HCT116 (cell line): Measurements from ENCODE around the gene HSP90AA1. TPM values are rescaled to one million over a fixed set of nuclear protein-coding genes. Genes with fewer than 3 reads are reported as not detected.

Experiments used
- ATAC-seq: fragments of 200-7000 bp; cut with Tn5 transposase; 2 replicates; pipeline ENCODE4 v1.9.1; 2020; ENCODE audit warnings: mild to moderate bottlenecking, moderate library complexity
- BruUV-seq: library from RNA; stranded (reverse); fragments of 400-500 nt; replicated peaks from 2 replicates; lab custom pipeline; 2021; lab: Mats Ljungman, UMichigan
- CTCF ChIA-PET: fragments of 300-600 bp; sonication (Branson Sonifier 250); formaldehyde crosslinking; loops from one replicate; lab custom pipeline; 2021; ENCODE audit warnings: antibody characterized with exemption; lab: Charles Lee
- POLR2A ChIA-PET: fragments of 300-600, 350-600 bp; sonication (Branson Sonifier 250); formaldehyde crosslinking; loops from one replicate; lab custom pipeline; 2021; ENCODE audit warnings: antibody characterized with exemption; lab: Charles Lee
- RAD21 ChIA-PET, 2 experiments: fragments of 300-600 bp; sonication (Branson Sonifier 250); formaldehyde crosslinking; loops; one replicate each; lab custom pipeline; 2023; ENCODE audit warnings: low total read pairs in 2 of 2; ENCODE audit not compliant: uncharacterized antibody in 2 of 2, unreplicated experiment in 2 of 2, low non-redundant PET in 1 of 2; lab: Charles Lee
- DNase-seq: peaks from one replicate; pipeline ENCODE4 v3.0.0-alpha.2; 2010; ENCODE audit warnings: low read depth, low spot score
- H2AFZ ChIP-seq: fragments of 200-600 bp; shearing (Covaris generic), sonication (generic); 2 replicates; pipeline ENCODE4 v1.6.1; 2017; ENCODE audit warnings: low read depth, mixed run types, mixed read lengths, antibody characterized with exemption, low read length; ENCODE audit not compliant: poor library complexity, severe bottlenecking
- H3K27ac ChIP-seq: 2 replicates; pipeline ENCODE4 v1.5.1; 2012; ENCODE audit warnings: low read depth, low read length
- H3K27me3 ChIP-seq: fragments of 200-600 bp; sonication (generic); 2 replicates; pipeline ENCODE4 v1.6.1; 2016; ENCODE audit warnings: mixed run types, low read length, mixed read lengths; ENCODE audit not compliant: insufficient read depth
- H3K36me3 ChIP-seq, 2 experiments: fragments of 200-500 bp in 1 of 2; fragments of 200-600 bp in 1 of 2; sonication (Bioruptor generic) in 1 of 2; sonication (generic) in 1 of 2; 2 replicates each; pipeline versions ENCODE4 v1.5.1 to v1.6.1; 2014 to 2016; ENCODE audit warnings: low read length in 2 of 2, inconsistent platforms in 1 of 2, mixed read lengths in 1 of 2, mixed run types in 1 of 2; ENCODE audit not compliant: insufficient read depth in 2 of 2, control insufficient read depth in 1 of 2
- H3K4me1 ChIP-seq, 2 experiments: fragments of 200-600 bp in 1 of 2; sonication (generic) in 1 of 2; 2 replicates each; pipeline versions ENCODE4 v1.5.1 to v1.6.1; 2012 to 2017; ENCODE audit warnings: low read length in 2 of 2, inconsistent platforms in 1 of 2, mild to moderate bottlenecking in 1 of 2, mixed read lengths in 1 of 2, mixed run types in 1 of 2, moderate library complexity in 1 of 2; ENCODE audit not compliant: insufficient read depth in 2 of 2, control insufficient read depth in 1 of 2
- H3K4me2 ChIP-seq: fragments of 200-600 bp; sonication (generic); 2 replicates; pipeline ENCODE4 v1.6.1; 2017; ENCODE audit warnings: mixed run types, low read length, mixed read lengths
- H3K4me3 ChIP-seq, 2 experiments: fragments of 200-600 bp in 1 of 2; sonication (generic) in 1 of 2; replicated peaks in 1 of 2; 2 replicates each; pipeline ENCODE4 v1.5.1; 2011 to 2016; ENCODE audit warnings: low read length in 2 of 2, control low read depth in 1 of 2, low read depth in 1 of 2, mild to moderate bottlenecking in 1 of 2, mixed read lengths in 1 of 2, mixed run types in 1 of 2
- H3K79me2 ChIP-seq: fragments of 200-600 bp; sonication (generic); 2 replicates; pipeline ENCODE4 v1.6.1; 2017; ENCODE audit warnings: mild to moderate bottlenecking, mixed run types, low read length, moderate library complexity, mixed read lengths; ENCODE audit not compliant: insufficient read depth
- H3K9ac ChIP-seq: fragments of 200-600 bp; sonication (generic); 2 replicates; pipeline ENCODE4 v1.6.1; 2016; ENCODE audit warnings: low read length, mixed read lengths
- H3K9me2 ChIP-seq: fragments of 200-600 bp; sonication (generic), shearing (Covaris generic); 2 replicates; pipeline ENCODE4 v1.6.1; 2017; ENCODE audit warnings: mixed run types, mild to moderate bottlenecking, moderate library complexity; ENCODE audit not compliant: insufficient read depth
- H3K9me3 ChIP-seq, 2 experiments: fragments of 200-500 bp in 1 of 2; fragments of 200-600 bp in 1 of 2; sonication (Bioruptor generic) in 1 of 2; sonication (generic) in 1 of 2; 2 replicates each; pipeline ENCODE4 v1.6.1; 2014 to 2017; ENCODE audit warnings: low read length in 2 of 2, mixed read lengths in 2 of 2, inconsistent platforms in 1 of 2, low read depth in 1 of 2, mild to moderate bottlenecking in 1 of 2, mixed run types in 1 of 2, moderate library complexity in 1 of 2; ENCODE audit not compliant: control insufficient read depth in 1 of 2, insufficient read depth in 1 of 2
- H4K20me1 ChIP-seq: fragments of 200-600 bp; sonication (generic), shearing (Covaris generic); 2 replicates; pipeline ENCODE4 v1.6.1; 2017; ENCODE audit warnings: mixed run types, mild to moderate bottlenecking, moderate library complexity; ENCODE audit not compliant: insufficient read depth
- CEBPB ChIP-seq: IDR thresholded peaks from 2 replicates; pipeline ENCODE4 v1.6.1; 2012; ENCODE audit warnings: low read depth
- ELF1 ChIP-seq: IDR thresholded peaks from 2 replicates; pipeline ENCODE4 v1.6.1; 2012; ENCODE audit warnings: low read depth, borderline replicate concordance
- FOSL1 ChIP-seq: IDR thresholded peaks from 2 replicates; pipeline ENCODE4 v1.6.1; 2012; ENCODE audit warnings: low read depth
- JUND ChIP-seq: IDR thresholded peaks from 2 replicates; pipeline ENCODE4 v1.6.1; 2012
- POLR2AphosphoS5 ChIP-seq: IDR thresholded peaks from 2 replicates; pipeline ENCODE4 v1.6.1; 2011; ENCODE audit warnings: mild to moderate bottlenecking, low read depth, low read length, moderate library complexity
- SIN3A ChIP-seq: IDR thresholded peaks from 2 replicates; pipeline ENCODE4 v1.6.1; 2012; ENCODE audit warnings: low read depth
- SP1 ChIP-seq: IDR thresholded peaks from 2 replicates; pipeline ENCODE4 v1.6.1; 2012; ENCODE audit warnings: low read depth
- TCF7L2 ChIP-seq: IDR thresholded peaks from 2 replicates; pipeline ENCODE4 v1.7.0; 2011; ENCODE audit warnings: borderline replicate concordance, inconsistent platforms; ENCODE audit not compliant: insufficient read depth, insufficient read length; ENCODE audit errors: extremely low read depth
- YY1 ChIP-seq: IDR thresholded peaks from 2 replicates; pipeline ENCODE4 v1.6.1; 2011; ENCODE audit warnings: low read length, low read depth, moderate library complexity, mild to moderate bottlenecking; ENCODE audit not compliant: insufficient replicate concordance; ENCODE audit errors: extremely low read depth
- ZFX ChIP-seq: fragments of 450-650 bp; IDR thresholded peaks from 2 replicates; pipeline ENCODE4 v1.6.1; 2017
- ZNF274 ChIP-seq: fragments of 200-500 bp; sonication (Bioruptor generic); IDR thresholded peaks from 2 replicates; pipeline ENCODE4 v1.6.1; 2014; ENCODE audit warnings: mild to moderate bottlenecking, low read depth, low read length, inconsistent platforms
- intact Hi-C: fragments of 100-400 bp; cut with micrococcal nuclease; formaldehyde crosslinking; loops from 2 replicates; pipeline ENCODE4 v1.10.0; 2022
- total RNA-seq: library from RNA; stranded (reverse); gene quantifications from one replicate; pipeline ENCODE4 v1.2.1, GENCODE V29; 2021; ENCODE audit not compliant: unreplicated experiment
- TF ChIP-seq, protein P1 (sequence below): IDR thresholded peaks from 2 replicates; pipeline ENCODE4 v1.6.1; 2011; ENCODE audit warnings: mild to moderate bottlenecking, low read length, moderate library complexity; ENCODE audit not compliant: insufficient replicate concordance; ENCODE audit errors: extremely low read depth
- TF ChIP-seq, protein P2 (sequence below): IDR thresholded peaks from 2 replicates; pipeline ENCODE4 v1.6.1; 2012; ENCODE audit warnings: low read depth
- TF ChIP-seq, protein P3 (sequence below): IDR thresholded peaks from 2 replicates; pipeline ENCODE4 v1.6.1; 2012
- TF ChIP-seq, protein P4 (sequence below): IDR thresholded peaks from 2 replicates; pipeline ENCODE4 v1.6.1; 2012
- TF ChIP-seq, protein P5 (sequence below), 3 experiments: fragments of 200-600 bp in 1 of 3; sonication (generic) in 1 of 3; IDR thresholded peaks in 2 of 3; conservative IDR thresholded peaks in 1 of 3; 2 replicates each; pipeline ENCODE4 v1.5.1; 2012 to 2017; ENCODE audit warnings: low read depth in 2 of 3, low read length in 2 of 3, antibody characterized with exemption in 1 of 3, borderline replicate concordance in 1 of 3, control low read depth in 1 of 3, mild to moderate bottlenecking in 1 of 3, mixed read lengths in 1 of 3, mixed run types in 1 of 3, moderate library complexity in 1 of 3; ENCODE audit not compliant: insufficient read depth in 1 of 3

HSP90AA1 gene
- total RNA-seq, 1 experiment from 2014 or later, result 1,380 TPM

DNA sequence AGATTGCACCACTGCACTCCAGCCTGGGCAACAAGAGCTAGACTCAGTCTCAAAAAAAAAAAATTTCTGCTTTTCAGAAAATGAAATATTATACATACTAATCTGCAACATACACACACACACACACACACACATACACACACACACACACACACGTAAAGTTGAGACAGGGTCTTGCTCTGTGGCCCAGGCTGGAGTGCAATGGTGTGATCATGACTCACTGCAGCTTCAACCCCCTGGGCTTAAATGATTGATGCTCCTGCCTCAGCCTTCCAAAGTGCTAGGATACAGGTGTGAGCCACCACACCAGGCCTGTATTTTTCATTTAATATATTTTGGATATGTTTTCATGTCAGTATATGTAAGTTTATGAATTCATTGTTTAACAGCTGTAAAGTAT is 34.0 kb upstream of the HSP90AA1 start:
- ChIA-PET POLR2A (no interaction called here), RAD21 (interaction anchor here in 1 of 2 experiments (0.6 kb wide), 2 partner anchors 160 to 162 kb away, joined by 3 to 4 read pairs; no protein-coding TSS in a partner anchor), CTCF (no interaction called here)
- no peaks in the 10 kb centered on the region for H3K9me2 ChIP-seq
- H3K9ac ChIP-seq, result no peak overlapping the region
- ATAC-seq (no peak), DNase-seq (no peak)
- H3K4me2 ChIP-seq, result no peak overlapping the region
- no peaks in the 10 kb centered on the region for H4K20me1 ChIP-seq
- no peak overlapping the region for H3K27ac ChIP-seq
- H3K4me3 ChIP-seq, result no peak overlapping the region
- H3K27me3 ChIP-seq, result no peaks in the 10 kb centered on the region
- intact Hi-C loops, result no loop called here
- H3K9me3 ChIP-seq, result no peaks in the 10 kb centered on the region
- TF ChIP-seq, protein P1, sequence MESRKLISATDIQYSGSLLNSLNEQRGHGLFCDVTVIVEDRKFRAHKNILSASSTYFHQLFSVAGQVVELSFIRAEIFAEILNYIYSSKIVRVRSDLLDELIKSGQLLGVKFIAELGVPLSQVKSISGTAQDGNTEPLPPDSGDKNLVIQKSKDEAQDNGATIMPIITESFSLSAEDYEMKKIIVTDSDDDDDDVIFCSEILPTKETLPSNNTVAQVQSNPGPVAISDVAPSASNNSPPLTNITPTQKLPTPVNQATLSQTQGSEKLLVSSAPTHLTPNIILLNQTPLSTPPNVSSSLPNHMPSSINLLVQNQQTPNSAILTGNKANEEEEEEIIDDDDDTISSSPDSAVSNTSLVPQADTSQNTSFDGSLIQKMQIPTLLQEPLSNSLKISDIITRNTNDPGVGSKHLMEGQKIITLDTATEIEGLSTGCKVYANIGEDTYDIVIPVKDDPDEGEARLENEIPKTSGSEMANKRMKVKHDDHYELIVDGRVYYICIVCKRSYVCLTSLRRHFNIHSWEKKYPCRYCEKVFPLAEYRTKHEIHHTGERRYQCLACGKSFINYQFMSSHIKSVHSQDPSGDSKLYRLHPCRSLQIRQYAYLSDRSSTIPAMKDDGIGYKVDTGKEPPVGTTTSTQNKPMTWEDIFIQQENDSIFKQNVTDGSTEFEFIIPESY, result no peak
- TF ChIP-seq, protein P2, sequence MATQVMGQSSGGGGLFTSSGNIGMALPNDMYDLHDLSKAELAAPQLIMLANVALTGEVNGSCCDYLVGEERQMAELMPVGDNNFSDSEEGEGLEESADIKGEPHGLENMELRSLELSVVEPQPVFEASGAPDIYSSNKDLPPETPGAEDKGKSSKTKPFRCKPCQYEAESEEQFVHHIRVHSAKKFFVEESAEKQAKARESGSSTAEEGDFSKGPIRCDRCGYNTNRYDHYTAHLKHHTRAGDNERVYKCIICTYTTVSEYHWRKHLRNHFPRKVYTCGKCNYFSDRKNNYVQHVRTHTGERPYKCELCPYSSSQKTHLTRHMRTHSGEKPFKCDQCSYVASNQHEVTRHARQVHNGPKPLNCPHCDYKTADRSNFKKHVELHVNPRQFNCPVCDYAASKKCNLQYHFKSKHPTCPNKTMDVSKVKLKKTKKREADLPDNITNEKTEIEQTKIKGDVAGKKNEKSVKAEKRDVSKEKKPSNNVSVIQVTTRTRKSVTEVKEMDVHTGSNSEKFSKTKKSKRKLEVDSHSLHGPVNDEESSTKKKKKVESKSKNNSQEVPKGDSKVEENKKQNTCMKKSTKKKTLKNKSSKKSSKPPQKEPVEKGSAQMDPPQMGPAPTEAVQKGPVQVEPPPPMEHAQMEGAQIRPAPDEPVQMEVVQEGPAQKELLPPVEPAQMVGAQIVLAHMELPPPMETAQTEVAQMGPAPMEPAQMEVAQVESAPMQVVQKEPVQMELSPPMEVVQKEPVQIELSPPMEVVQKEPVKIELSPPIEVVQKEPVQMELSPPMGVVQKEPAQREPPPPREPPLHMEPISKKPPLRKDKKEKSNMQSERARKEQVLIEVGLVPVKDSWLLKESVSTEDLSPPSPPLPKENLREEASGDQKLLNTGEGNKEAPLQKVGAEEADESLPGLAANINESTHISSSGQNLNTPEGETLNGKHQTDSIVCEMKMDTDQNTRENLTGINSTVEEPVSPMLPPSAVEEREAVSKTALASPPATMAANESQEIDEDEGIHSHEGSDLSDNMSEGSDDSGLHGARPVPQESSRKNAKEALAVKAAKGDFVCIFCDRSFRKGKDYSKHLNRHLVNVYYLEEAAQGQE, result no peak
- no peak for TF ChIP-seq POLR2AphosphoS5
- no peak for TF ChIP-seq ZFX
- no peak for TF ChIP-seq SIN3A
- TF ChIP-seq SP1, result no peak
- no peak for TF ChIP-seq JUND
- no peak for TF ChIP-seq ELF1
- TF ChIP-seq FOSL1, result no peak
- no peak for TF ChIP-seq TCF7L2
- TF ChIP-seq CEBPB, result no peak
- TF ChIP-seq, protein P3, sequence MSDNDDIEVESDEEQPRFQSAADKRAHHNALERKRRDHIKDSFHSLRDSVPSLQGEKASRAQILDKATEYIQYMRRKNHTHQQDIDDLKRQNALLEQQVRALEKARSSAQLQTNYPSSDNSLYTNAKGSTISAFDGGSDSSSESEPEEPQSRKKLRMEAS, result no peak
- TF ChIP-seq, protein P4, sequence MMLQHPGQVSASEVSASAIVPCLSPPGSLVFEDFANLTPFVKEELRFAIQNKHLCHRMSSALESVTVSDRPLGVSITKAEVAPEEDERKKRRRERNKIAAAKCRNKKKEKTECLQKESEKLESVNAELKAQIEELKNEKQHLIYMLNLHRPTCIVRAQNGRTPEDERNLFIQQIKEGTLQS, result no peak
- no peak for TF ChIP-seq YY1
- no peak for TF ChIP-seq ZNF274
- TF ChIP-seq, protein P5, sequence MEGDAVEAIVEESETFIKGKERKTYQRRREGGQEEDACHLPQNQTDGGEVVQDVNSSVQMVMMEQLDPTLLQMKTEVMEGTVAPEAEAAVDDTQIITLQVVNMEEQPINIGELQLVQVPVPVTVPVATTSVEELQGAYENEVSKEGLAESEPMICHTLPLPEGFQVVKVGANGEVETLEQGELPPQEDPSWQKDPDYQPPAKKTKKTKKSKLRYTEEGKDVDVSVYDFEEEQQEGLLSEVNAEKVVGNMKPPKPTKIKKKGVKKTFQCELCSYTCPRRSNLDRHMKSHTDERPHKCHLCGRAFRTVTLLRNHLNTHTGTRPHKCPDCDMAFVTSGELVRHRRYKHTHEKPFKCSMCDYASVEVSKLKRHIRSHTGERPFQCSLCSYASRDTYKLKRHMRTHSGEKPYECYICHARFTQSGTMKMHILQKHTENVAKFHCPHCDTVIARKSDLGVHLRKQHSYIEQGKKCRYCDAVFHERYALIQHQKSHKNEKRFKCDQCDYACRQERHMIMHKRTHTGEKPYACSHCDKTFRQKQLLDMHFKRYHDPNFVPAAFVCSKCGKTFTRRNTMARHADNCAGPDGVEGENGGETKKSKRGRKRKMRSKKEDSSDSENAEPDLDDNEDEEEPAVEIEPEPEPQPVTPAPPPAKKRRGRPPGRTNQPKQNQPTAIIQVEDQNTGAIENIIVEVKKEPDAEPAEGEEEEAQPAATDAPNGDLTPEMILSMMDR (IDR thresholded peaks at IDR 0.05 in 2 of 3, conservative IDR thresholded peaks at IDR 0.05 in 1 of 3; ENCODE audit: borderline replicate concordance in 1 of 3, insufficient read depth in 1 of 3, low read depth in 2 of 3, low read length in 2 of 3), result no peak
- no peaks in the 10 kb centered on the region for H3K36me3 ChIP-seq
- no peaks in the 10 kb centered on the region for H3K79me2 ChIP-seq
- peaks cover 0 to under 1% of the 10 kb centered on the region in 2 experiments; a peak in 1 of 4 replicates for H3K4me1 ChIP-seq
- no TSS peak for BruUV-seq
- no peak overlapping the region for H2AFZ ChIP-seq
